Activated CD4-positive, alpha-beta T cell treated with anti-CD3 and anti-CD28 coated beads for 36 hours (primary cell): ENCODE measurements around the gene FAT3. TPM values are rescaled to one million over a fixed set of nuclear protein-coding genes. Genes with fewer than 3 reads are reported as not detected.
A peak's percentile ranks its signal among the peaks of the same experiment; 100 is the strongest.

ENCODE experiments used
- ATAC-seq: fragments of 200-7000 bp; cut with Tn5 transposase; one replicate; pipeline ENCODE4 v1.10.0; 2021; ENCODE audit warnings: mild to moderate bottlenecking, moderate library complexity
- CTCF ChIA-PET: fragments of 350-600 bp; sonication (Branson Sonifier 250); formaldehyde crosslinking; loops from one replicate; lab custom pipeline; 2021; ENCODE audit warnings: antibody characterized with exemption; lab: Charles Lee
- POLR2A ChIA-PET: fragments of 350-600 bp; sonication (Branson Sonifier 250); formaldehyde crosslinking; loops from one replicate; lab custom pipeline; 2021; ENCODE audit warnings: antibody characterized with exemption, inconsistent platforms; lab: Charles Lee
- DNase-seq: peaks from one replicate; pipeline ENCODE4 v3.0.0-alpha.2; 2020
- H3K27ac Mint-ChIP-seq: one replicate; pipeline ENCODE4 v1.8.0; 2021; ENCODE audit warnings: mixed read lengths
- H3K27me3 Mint-ChIP-seq: one replicate; pipeline ENCODE4 v1.8.0; 2021; ENCODE audit warnings: mixed read lengths
- H3K36me3 Mint-ChIP-seq: one replicate; pipeline ENCODE4 v1.8.0; 2021; ENCODE audit warnings: low read depth, mixed read lengths
- H3K4me1 Mint-ChIP-seq: one replicate; pipeline ENCODE4 v1.8.0; 2021; ENCODE audit warnings: mixed read lengths
- H3K4me3 Mint-ChIP-seq: one replicate; pipeline ENCODE4 v1.8.0; 2021; ENCODE audit warnings: mild to moderate bottlenecking, moderate library complexity, mixed read lengths
- H3K9me3 Mint-ChIP-seq: one replicate; pipeline ENCODE4 v1.8.0; 2021; ENCODE audit warnings: low read depth, mixed read lengths
- intact Hi-C, 2 experiments: fragments of 100-400 bp; cut with DNase I in 1 of 2; cut with micrococcal nuclease in 1 of 2; formaldehyde crosslinking; loops; one replicate each; pipeline versions ENCODE4 v1.14.2 to v1.15.1; 2022 to 2024; cut with DNase I, micrococcal nuclease
- total RNA-seq, 2 experiments: library from RNA; stranded (reverse); gene quantifications; one replicate each; pipeline ENCODE4 v1.2.3, GENCODE V29; 2021

The FAT3 gene
- total RNA-seq, 2 experiments from 2014 or later, result not detected

DNA sequence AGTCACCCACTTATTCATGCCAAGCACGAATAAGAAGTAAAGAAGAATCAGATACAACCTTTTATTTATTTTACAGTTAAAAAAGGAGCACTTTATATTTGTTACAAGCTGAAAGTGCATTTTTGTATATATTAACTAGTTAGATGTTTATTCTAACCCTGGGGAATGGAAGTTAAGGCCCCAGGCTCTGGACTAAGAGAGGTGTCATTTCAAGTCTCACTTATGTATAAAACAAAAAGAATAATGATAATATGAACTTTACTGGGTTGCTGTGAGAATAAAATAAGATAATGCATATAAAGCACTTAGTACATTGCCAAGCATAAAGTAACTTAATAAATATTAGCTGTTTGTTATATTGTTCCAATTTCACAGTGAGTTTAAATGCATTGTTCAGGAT is 12.1 kb upstream of the FAT3 start:
- Mint-ChIP-seq H3K36me3 (no peaks in the 10 kb centered on the region), H3K4me1 (no peaks in the 10 kb centered on the region), H3K27me3 (no peaks in the 10 kb centered on the region), H3K4me3 (no peak overlapping the region), H3K27ac (no peak overlapping the region), H3K9me3 (no peaks in the 10 kb centered on the region)
- ATAC-seq, result no peak
- DNase-seq, result no peak
- intact Hi-C loops, result no loop called here
- POLR2A ChIA-PET, result no interaction called here
- CTCF ChIA-PET, result no interaction called here

- Mint-ChIP-seq H3K27me3 (peaks cover 9% of the 10 kb centered on the region), H3K4me1 (no peaks in the 10 kb centered on the region), H3K4me3 (no peak overlapping the region), H3K27ac (no peak overlapping the region), H3K9me3 (no peaks in the 10 kb centered on the region), H3K36me3 (no peaks in the 10 kb centered on the region)
- POLR2A ChIA-PET, result no interaction called here
- ATAC-seq, result no peak
- DNase-seq, result no peak
- CTCF ChIA-PET, result interaction anchor here (0.7 kb wide), 1 partner anchor 62 kb away, joined by 4 read pairs; no protein-coding TSS in a partner anchor
- intact Hi-C loops, result no loop called here
Observed at GRCh38 chr11:92216789-92217188, 7.8 kb upstream of the FAT3 start.

GRCh38 chr11:92219476-92219875 is 5.1 kb upstream of the FAT3 start:
- intact Hi-C loops, result no loop called here
- Mint-ChIP-seq H3K4me1 (no peaks in the 10 kb centered on the region), H3K4me3 (no peak overlapping the region), H3K36me3 (no peaks in the 10 kb centered on the region), H3K9me3 (no peaks in the 10 kb centered on the region), H3K27ac (no peak overlapping the region), H3K27me3 (peaks cover 30% of the 10 kb centered on the region)
- POLR2A ChIA-PET, result no interaction called here
- DNase-seq (no peak), ATAC-seq (no peak)
- CTCF ChIA-PET, result interaction anchor here (0.6 kb wide), 1 partner anchor 703 kb away, joined by 3 read pairs; no protein-coding TSS in a partner anchor

DNA sequence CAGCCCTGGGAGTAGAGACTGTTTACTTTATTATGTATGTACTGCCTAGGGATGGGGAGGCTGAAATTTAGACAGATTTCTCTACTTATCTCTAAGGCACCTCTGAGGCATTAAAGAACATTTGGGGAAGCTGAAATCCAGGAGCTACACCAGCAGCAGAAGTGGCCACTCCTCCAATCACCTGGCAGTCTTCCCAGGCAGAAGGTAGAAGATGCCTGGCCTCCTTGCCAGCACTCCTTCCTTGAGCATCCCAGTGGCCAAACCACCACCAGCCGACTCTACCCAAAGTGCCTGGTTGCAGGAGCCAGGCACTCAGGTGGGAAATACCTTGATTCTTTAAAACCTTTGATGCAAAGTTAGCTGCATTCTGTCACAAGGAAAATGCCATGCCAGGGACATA is 1.9 kb upstream of the FAT3 start:
- ATAC-seq, result no peak
- Mint-ChIP-seq H3K9me3 (no peaks in the 10 kb centered on the region), H3K4me3 (no peak overlapping the region), H3K4me1 (peaks cover 2% of the 10 kb centered on the region), H3K36me3 (no peaks in the 10 kb centered on the region), H3K27ac (no peak overlapping the region), H3K27me3 (peaks cover 51% of the 10 kb centered on the region)
- POLR2A ChIA-PET, result no interaction called here
- DNase-seq, result no peak
- intact Hi-C loops, result no loop called here
- CTCF ChIA-PET, result interaction anchor here (0.7 kb wide), 1 partner anchor 631 kb away, joined by 7 read pairs; no protein-coding TSS in a partner anchor

DNA sequence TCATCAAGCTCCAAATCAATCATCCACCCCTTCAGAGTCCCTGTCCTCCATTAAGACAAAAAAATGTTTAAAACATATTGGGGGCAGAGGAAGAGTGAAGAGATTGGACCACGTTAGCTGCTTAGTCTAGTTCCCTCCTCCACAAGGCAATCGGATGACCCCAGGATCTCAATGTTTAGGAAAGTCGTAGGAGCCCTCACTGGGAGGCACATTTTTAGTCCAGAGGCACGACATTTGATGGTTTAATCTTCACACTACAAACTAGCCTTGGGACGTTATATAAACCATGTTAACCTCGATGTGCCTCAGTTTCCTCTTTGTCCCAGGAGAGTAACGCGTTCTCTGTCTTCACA is 588 bp upstream of the FAT3 start:
- Mint-ChIP-seq H3K4me1 (peaks cover 2% of the 10 kb centered on the region), H3K27me3 (peaks cover 57% of the 10 kb centered on the region), H3K27ac (no peak overlapping the region), H3K9me3 (no peaks in the 10 kb centered on the region), H3K36me3 (no peaks in the 10 kb centered on the region), H3K4me3 (no peak overlapping the region)
- ATAC-seq (no peak), DNase-seq (no peak)
- intact Hi-C loops, result no loop called here
- ChIA-PET CTCF (no interaction called here), POLR2A (no interaction called here)

DNA sequence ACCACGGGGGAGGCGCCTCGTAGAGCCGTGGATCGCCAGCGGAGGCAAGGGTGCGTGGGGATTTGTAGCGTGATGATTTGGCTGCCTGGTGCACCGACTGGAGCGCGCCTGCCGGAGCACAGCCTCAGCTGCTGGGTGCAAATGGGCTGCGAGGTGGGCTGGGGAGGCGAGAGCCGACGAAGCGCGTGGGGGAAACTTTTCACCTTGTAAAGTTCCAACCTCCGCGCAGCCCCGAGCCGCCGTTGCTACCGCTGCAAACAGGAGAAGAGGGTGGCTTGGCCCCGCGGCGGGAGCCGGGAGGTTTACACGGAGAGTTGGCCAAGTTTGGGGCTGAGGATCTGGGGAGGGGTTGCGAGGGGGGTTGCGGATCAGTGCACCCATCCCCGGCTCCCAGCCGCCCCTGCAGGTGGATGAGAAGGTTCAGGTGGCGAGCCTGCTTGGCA is 528 bp downstream of the FAT3 start:
- ChIA-PET POLR2A (no interaction called here), CTCF (no interaction called here)
- Mint-ChIP-seq H3K36me3 (no peaks in the 10 kb centered on the region), H3K27me3 (peaks cover 59% of the 10 kb centered on the region), H3K4me3 (no peak overlapping the region), H3K4me1 (peaks cover 2% of the 10 kb centered on the region), H3K27ac (no peak overlapping the region), H3K9me3 (no peaks in the 10 kb centered on the region)
- intact Hi-C loops, result no loop called here
- DNase-seq, result no peak
- ATAC-seq, result no peak

DNA sequence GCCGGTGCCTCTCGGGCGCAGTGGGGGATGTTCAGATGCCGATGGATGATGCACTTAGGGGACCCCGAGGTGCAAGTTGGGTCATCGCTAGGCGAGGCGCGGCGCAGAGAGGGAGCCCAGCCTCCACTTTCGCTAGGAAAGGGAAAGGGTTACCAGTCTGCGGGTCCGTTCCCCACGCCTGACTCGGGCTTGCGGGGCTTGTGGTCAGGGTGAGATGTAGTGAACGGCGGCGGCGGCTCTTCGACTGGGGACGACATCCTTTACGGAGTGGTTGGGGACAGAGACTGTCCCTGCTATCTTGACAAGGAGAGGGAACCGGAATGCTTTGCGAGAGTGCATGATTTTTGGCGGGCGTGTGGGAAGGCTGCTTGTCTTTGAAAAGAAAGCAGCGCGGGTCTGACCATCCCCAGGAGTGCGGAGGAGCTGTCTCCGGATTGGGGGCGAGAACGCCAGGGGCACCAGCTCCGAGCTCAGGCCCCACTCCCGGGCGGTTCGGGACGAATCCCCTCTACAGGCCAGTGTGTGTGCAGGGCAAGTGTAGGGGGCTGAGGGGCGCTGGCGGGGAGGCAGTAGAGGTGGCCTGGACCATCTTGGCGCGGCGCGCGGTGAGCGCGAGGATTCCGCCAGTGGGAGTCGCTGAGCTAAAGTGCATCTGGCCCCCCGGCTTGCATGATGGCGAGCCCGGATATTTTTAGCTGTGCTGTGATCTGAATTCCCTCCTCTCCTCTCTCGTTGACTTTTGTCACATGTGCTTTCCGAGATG is 1.1 kb downstream of the FAT3 start:
- no peaks in the 10 kb centered on the region for H3K9me3 Mint-ChIP-seq
- H3K4me3 Mint-ChIP-seq, result no peak overlapping the region
- ATAC-seq (no peak), DNase-seq (peak; percentile 6)
- CTCF ChIA-PET, result interaction anchor here (0.7 kb wide), 1 partner anchor 714 kb away, joined by 3 read pairs; no protein-coding TSS in a partner anchor
- peaks cover 53% of the 10 kb centered on the region for H3K27me3 Mint-ChIP-seq
- intact Hi-C loops, result no loop called here
- POLR2A ChIA-PET, result no interaction called here
- peaks cover 2% of the 10 kb centered on the region for H3K4me1 Mint-ChIP-seq
- no peak overlapping the region for H3K27ac Mint-ChIP-seq
- H3K36me3 Mint-ChIP-seq, result no peaks in the 10 kb centered on the region

DNA sequence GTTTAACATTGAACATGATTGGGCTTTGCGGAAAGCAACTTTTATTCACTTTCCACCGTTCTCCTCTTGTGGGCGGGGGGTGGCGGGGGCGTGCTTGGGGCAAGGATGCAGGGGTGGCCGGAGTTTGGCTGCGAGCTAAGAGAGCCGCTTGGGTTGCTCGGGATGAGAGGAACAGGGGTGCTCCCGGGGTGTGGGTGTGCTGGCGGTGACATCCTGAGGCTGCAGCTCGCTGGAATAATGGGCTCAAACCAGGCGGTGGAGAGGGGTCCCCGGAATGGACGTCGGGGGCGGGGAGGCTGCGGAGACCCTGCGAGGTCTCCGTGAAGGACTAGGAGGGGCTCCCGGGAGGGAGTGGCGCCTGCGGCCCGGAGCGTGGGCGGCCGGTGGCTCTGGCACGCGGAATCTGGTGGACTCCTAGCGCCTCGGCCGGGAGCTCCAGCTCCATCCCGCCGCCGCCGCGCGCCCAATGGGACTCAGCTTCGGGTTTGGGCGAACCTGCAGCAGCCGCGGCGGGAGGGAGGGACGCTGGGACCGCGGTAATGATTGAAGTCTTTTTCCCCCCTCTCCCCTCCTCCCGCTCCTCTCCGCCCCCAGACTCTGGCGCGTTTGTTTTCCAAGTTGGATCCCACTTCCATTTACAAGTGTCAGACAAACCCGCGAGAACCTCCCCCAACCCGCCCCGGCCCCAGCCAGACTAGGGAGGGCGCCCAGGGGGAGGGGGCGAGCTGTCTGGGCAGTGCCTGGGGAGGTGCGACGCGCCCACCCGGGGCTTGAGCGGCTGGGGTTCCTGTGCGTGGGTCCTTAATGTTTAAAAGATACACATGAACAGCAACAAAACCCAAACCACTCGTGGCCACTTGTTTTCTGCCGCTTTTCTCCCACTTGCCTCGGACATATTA is 2.0 kb downstream of the FAT3 start:
- ChIA-PET POLR2A (no interaction called here), CTCF (interaction anchor here (0.7 kb wide), 1 partner anchor 714 kb away, joined by 3 read pairs; no protein-coding TSS in a partner anchor)
- intact Hi-C loops, result no loop called here
- Mint-ChIP-seq H3K27ac (no peak overlapping the region), H3K9me3 (no peaks in the 10 kb centered on the region), H3K27me3 (peaks cover 52% of the 10 kb centered on the region), H3K4me3 (no peak overlapping the region), H3K4me1 (peaks cover 2% of the 10 kb centered on the region), H3K36me3 (no peaks in the 10 kb centered on the region)
- ATAC-seq, result no peak
- DNase-seq, result no peak

GRCh38 chr11:92227230-92227814 is 2.7 kb downstream of the FAT3 start:
- intact Hi-C loops, result no loop called here
- Mint-ChIP-seq H3K4me3 (no peak overlapping the region), H3K9me3 (no peaks in the 10 kb centered on the region), H3K27me3 (peaks cover 51% of the 10 kb centered on the region), H3K27ac (no peak overlapping the region), H3K36me3 (no peaks in the 10 kb centered on the region), H3K4me1 (peaks cover 2% of the 10 kb centered on the region)
- POLR2A ChIA-PET, result no interaction called here
- no peak for ATAC-seq
- CTCF ChIA-PET, result no interaction called here
- no peak for DNase-seq

DNA sequence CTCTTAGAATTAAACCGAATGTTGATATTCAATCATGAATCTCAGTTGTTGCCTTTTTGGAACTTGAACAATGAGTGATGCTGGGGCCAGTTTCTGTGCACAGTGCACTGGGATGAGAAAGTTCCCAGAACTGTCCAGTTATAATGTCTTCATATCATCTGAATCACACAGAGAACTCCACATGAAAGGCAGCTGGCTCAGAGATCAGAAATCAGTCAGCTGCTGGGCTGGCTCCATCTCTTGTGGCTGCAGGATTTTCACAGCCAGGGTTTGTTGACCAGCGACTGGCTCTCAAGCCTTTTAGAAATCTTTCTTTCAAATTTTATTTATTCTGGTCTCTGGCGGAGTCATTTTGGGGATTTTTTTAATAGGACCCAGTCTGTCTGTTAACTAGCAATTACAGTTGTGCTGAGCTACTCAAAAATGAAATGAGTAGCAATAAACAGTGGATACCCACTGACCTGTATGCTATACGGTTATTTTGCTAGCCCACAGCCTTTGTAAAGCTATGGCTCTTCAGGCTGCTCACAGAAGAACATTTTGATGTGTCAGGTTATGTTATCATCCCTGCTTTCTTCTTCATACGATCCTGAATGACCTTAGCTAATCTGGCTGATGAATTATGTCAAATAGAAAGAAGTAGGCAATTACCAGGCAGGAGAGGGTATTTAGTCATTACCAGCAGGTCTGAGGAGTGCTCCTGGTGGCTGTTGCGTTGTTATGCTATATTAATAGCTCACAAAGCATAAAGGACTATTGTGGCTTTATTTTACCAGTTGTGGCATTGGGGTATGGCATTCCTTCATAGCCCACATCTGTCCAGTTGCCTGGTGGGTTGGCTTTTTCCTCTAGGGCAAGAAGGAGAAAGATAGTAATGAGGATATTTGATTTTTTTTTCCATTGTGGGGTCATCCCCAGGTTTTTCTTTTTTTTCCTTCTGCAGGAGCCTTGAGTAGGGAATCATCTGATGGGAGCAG is 3.6 kb downstream of the FAT3 start:
- no peaks in the 10 kb centered on the region for H3K9me3 Mint-ChIP-seq
- CTCF ChIA-PET, result no interaction called here
- peaks cover 44% of the 10 kb centered on the region for H3K27me3 Mint-ChIP-seq
- H3K4me1 Mint-ChIP-seq, result peaks cover 2% of the 10 kb centered on the region
- H3K36me3 Mint-ChIP-seq, result no peaks in the 10 kb centered on the region
- DNase-seq (no peak), ATAC-seq (no peak)
- no peak overlapping the region for H3K27ac Mint-ChIP-seq
- POLR2A ChIA-PET, result interaction anchor here (0.7 kb wide), 1 partner anchor 55 kb away, joined by 3 read pairs; no protein-coding TSS in a partner anchor
- no peak overlapping the region for H3K4me3 Mint-ChIP-seq
- intact Hi-C loops, result no loop called here

- Mint-ChIP-seq H3K27me3 (peaks cover 3% of the 10 kb centered on the region), H3K9me3 (no peaks in the 10 kb centered on the region), H3K27ac (no peak overlapping the region), H3K36me3 (no peaks in the 10 kb centered on the region), H3K4me1 (no peaks in the 10 kb centered on the region), H3K4me3 (no peak overlapping the region)
- intact Hi-C loops, result no loop called here
- DNase-seq (no peak), ATAC-seq (no peak)
- ChIA-PET POLR2A (no interaction called here), CTCF (no interaction called here)
Observed at GRCh38 chr11:92236856-92237255, 12.2 kb downstream of the FAT3 start.
